Measurements from ENCODE around the gene NPC2.
A peak's percentile ranks its signal among the peaks of the same experiment; 100 is the strongest.

The NPC2 gene

GRCh38 chr14:74517731-74518130, 24.6 kb upstream of the NPC2 start:
- DNase-seq (ENCODE audit: insufficient read length) (no peak), FAIRE-seq (no peak)
- TF ChIP-seq POLR2A (IDR thresholded peaks at IDR 0.05; ENCODE audit: low read depth, low read length) = no peak
- no peak for TF ChIP-seq TAF1 (IDR thresholded peaks at IDR 0.05; ENCODE audit: borderline replicate concordance, low read depth, low read length)
- TF ChIP-seq POLR2AphosphoS5 (IDR thresholded peaks at IDR 0.05; ENCODE audit: low read depth, low read length) = no peak

GRCh38 chr14:74516451-74517160, 23.5 kb upstream of the NPC2 start:
- FAIRE-seq (no peak), DNase-seq (ENCODE audit: insufficient read length) (no peak)
- no peak for TF ChIP-seq TAF1 (IDR thresholded peaks at IDR 0.05; ENCODE audit: borderline replicate concordance, low read depth, low read length)
- TF ChIP-seq POLR2AphosphoS5 (IDR thresholded peaks at IDR 0.05; ENCODE audit: low read depth, low read length) = no peak
- TF ChIP-seq POLR2A (IDR thresholded peaks at IDR 0.05; ENCODE audit: low read depth, low read length) = no peak

- FAIRE-seq (no peak), DNase-seq (ENCODE audit: insufficient read length) (no peak)
- TF ChIP-seq POLR2A (IDR thresholded peaks at IDR 0.05; ENCODE audit: low read depth, low read length) = no peak
- TF ChIP-seq POLR2AphosphoS5 (IDR thresholded peaks at IDR 0.05; ENCODE audit: low read depth, low read length) = no peak
- TF ChIP-seq TAF1 (IDR thresholded peaks at IDR 0.05; ENCODE audit: borderline replicate concordance, low read depth, low read length) = no peak
Measured at GRCh38 chr14:74515891-74516412, 22.8 kb upstream of the NPC2 start.

- DNase-seq (ENCODE audit: insufficient read length) (no peak), FAIRE-seq (no peak)
- TF ChIP-seq TAF1 (IDR thresholded peaks at IDR 0.05; ENCODE audit: borderline replicate concordance, low read depth, low read length) = no peak
- no peak for TF ChIP-seq POLR2A (IDR thresholded peaks at IDR 0.05; ENCODE audit: low read depth, low read length)
- TF ChIP-seq POLR2AphosphoS5 (IDR thresholded peaks at IDR 0.05; ENCODE audit: low read depth, low read length) = no peak
Measured at GRCh38 chr14:74514471-74514941, 21.4 kb upstream of the NPC2 start.

GRCh38 chr14:74511966-74512830, 19.1 kb upstream of the NPC2 start:
- no peak for FAIRE-seq
- TF ChIP-seq POLR2AphosphoS5 (IDR thresholded peaks at IDR 0.05; ENCODE audit: low read depth, low read length) (no peak), POLR2A (IDR thresholded peaks at IDR 0.05; ENCODE audit: low read depth, low read length) (no peak), TAF1 (IDR thresholded peaks at IDR 0.05; ENCODE audit: borderline replicate concordance, low read depth, low read length) (no peak)

GRCh38 chr14:74510959-74511409, 17.9 kb upstream of the NPC2 start:
- no peak for TF ChIP-seq POLR2A (IDR thresholded peaks at IDR 0.05; ENCODE audit: low read depth, low read length)
- no peak for TF ChIP-seq TAF1 (IDR thresholded peaks at IDR 0.05; ENCODE audit: borderline replicate concordance, low read depth, low read length)
- TF ChIP-seq POLR2AphosphoS5 (IDR thresholded peaks at IDR 0.05; ENCODE audit: low read depth, low read length) = no peak
- FAIRE-seq (no peak), DNase-seq (ENCODE audit: insufficient read length) (no peak)

More at GRCh38 chr14:74511966-74512830, 19.1 kb upstream of the NPC2 start:
- DNase-seq (ENCODE audit: insufficient read length) = no peak

GRCh38 chr14:74510223-74510931, 17.3 kb upstream of the NPC2 start:
- FAIRE-seq (no peak), DNase-seq (ENCODE audit: insufficient read length) (no peak)
- TF ChIP-seq POLR2A (IDR thresholded peaks at IDR 0.05; ENCODE audit: low read depth, low read length) (no peak), POLR2AphosphoS5 (IDR thresholded peaks at IDR 0.05; ENCODE audit: low read depth, low read length) (no peak), TAF1 (IDR thresholded peaks at IDR 0.05; ENCODE audit: borderline replicate concordance, low read depth, low read length) (no peak)

- TF ChIP-seq TAF1 (IDR thresholded peaks at IDR 0.05; ENCODE audit: borderline replicate concordance, low read depth, low read length) (no peak), POLR2A (IDR thresholded peaks at IDR 0.05; ENCODE audit: low read depth, low read length) (no peak), POLR2AphosphoS5 (IDR thresholded peaks at IDR 0.05; ENCODE audit: low read depth, low read length) (no peak)
- no peak for DNase-seq (ENCODE audit: insufficient read length)
- no peak for FAIRE-seq
Measured at GRCh38 chr14:74509587-74510222, 16.6 kb upstream of the NPC2 start.

- DNase-seq (ENCODE audit: insufficient read length) (peak; percentile 7), FAIRE-seq (no peak)
- TF ChIP-seq POLR2AphosphoS5 (IDR thresholded peaks at IDR 0.05; ENCODE audit: low read depth, low read length) (no peak), POLR2A (IDR thresholded peaks at IDR 0.05; ENCODE audit: low read depth, low read length) (no peak), TAF1 (IDR thresholded peaks at IDR 0.05; ENCODE audit: borderline replicate concordance, low read depth, low read length) (no peak)
Measured at GRCh38 chr14:74508844-74509428, 15.8 kb upstream of the NPC2 start.

- TF ChIP-seq POLR2AphosphoS5 (IDR thresholded peaks at IDR 0.05; ENCODE audit: low read depth, low read length) = no peak
- no peak for TF ChIP-seq TAF1 (IDR thresholded peaks at IDR 0.05; ENCODE audit: borderline replicate concordance, low read depth, low read length)
- no peak for TF ChIP-seq POLR2A (IDR thresholded peaks at IDR 0.05; ENCODE audit: low read depth, low read length)
- DNase-seq (ENCODE audit: insufficient read length) = peak; percentile 5
- FAIRE-seq = no peak
Measured at GRCh38 chr14:74508292-74508731, 15.2 kb upstream of the NPC2 start.

Data from GM12892 (cell line).